Stromal cell of bone marrow (primary cell): Measurements from ENCODE around the gene MIPEP.
A peak's percentile ranks its signal among the peaks of the same experiment; 100 is the strongest.

Experiments used
- DNase-seq: peaks from one replicate; pipeline ENCODE4 v3.0.0-alpha.2; 2012; ENCODE audit warnings: low read depth

MIPEP gene

GRCh38 chr13:23810685-23811240 is 78.4 kb downstream of the MIPEP start:
- DNase-seq, result no peak

GRCh38 chr13:23808803-23809202 is 80.4 kb downstream of the MIPEP start:
- no peak for DNase-seq

GRCh38 chr13:23806874-23807526 is 82.2 kb downstream of the MIPEP start:
- DNase-seq, result no peak

GRCh38 chr13:23805821-23806220 is 83.4 kb downstream of the MIPEP start:
- DNase-seq, result no peak

GRCh38 chr13:23805122-23805521 is 84.1 kb downstream of the MIPEP start:
- DNase-seq, result no peak

- DNase-seq, result no peak
These were observed 85.0 kb downstream of the MIPEP start for GRCh38 chr13:23804166-23804565.

GRCh38 chr13:23801141-23801540 is 88.1 kb downstream of the MIPEP start:
- no peak for DNase-seq

- DNase-seq, result no peak
These were observed 89.3 kb downstream of the MIPEP start for GRCh38 chr13:23799945-23800344.

- no peak for DNase-seq
These were observed 91.8 kb downstream of the MIPEP start for GRCh38 chr13:23797276-23797903.

- peak; percentile 42 for DNase-seq
These were observed 92.6 kb downstream of the MIPEP start for GRCh38 chr13:23796551-23796950.

- peak; percentile 82 for DNase-seq
These were observed 94.7 kb downstream of the MIPEP start for GRCh38 chr13:23794267-23795161.

GRCh38 chr13:23793711-23794110 is 95.5 kb downstream of the MIPEP start:
- DNase-seq, result no peak

- DNase-seq, result no peak
These were observed 96.5 kb downstream of the MIPEP start for GRCh38 chr13:23792680-23793079.

GRCh38 chr13:23790577-23791170 is 98.5 kb downstream of the MIPEP start:
- peak; percentile 91 for DNase-seq

GRCh38 chr13:23789576-23790346 is 99.4 kb downstream of the MIPEP start:
- DNase-seq, result no peak

- no peak for DNase-seq
These were observed 100.7 kb downstream of the MIPEP start for GRCh38 chr13:23788459-23788858.

GRCh38 chr13:23787464-23787863 is 101.7 kb downstream of the MIPEP start:
- DNase-seq, result no peak

- no peak for DNase-seq
These were observed 102.6 kb downstream of the MIPEP start for GRCh38 chr13:23786607-23787006.

GRCh38 chr13:23778879-23779278 is 110.3 kb downstream of the MIPEP start:
- DNase-seq, result no peak

- DNase-seq, result no peak
These were observed 111.1 kb downstream of the MIPEP start for GRCh38 chr13:23778002-23778652.

GRCh38 chr13:23777575-23777870 is 111.7 kb downstream of the MIPEP start:
- DNase-seq, result no peak
